ENCODE measurements around the gene CRELD1.
"Not testable (repeated sequence)": the region's sequence is repeated elsewhere in the genome, so short reads cannot be mapped to it uniquely, and the experiment has no call there.

CRELD1 gene

DNA sequence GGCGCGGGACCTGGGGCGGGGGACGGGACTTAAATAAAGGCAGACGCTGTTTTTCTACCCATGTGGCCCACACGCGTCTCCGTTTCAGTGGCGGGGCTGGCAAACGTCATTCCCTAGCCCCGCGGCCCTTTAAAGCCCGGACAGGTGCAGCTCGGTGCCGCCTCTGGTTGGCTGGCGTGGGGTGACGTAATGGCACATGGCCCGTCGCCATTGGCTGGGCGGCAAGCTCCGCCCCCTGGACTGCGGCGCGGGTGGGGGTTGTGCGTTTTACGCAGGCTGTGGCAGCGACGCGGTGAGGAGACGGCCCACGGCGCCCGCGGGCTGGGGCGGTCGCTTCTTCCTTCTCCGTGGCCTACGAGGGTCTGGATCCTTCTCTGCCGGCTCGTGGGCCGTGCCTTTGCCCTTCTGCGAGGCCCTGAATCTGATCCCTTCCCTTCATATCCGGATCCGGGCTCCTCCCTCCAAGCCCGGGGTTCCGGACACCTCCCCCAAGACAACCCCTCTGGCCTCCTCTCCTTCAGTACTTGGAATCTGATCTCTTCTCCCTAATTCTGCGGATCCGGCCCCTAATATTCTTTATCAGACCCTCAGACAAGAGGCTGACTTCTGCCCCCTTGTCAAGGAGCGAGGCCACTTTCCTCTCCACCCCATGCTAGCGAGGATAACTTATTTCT lies at the start of gene CRELD1:
Gene CRELD1, plus strand, starts transcription at position 274 of the 674 bp plus-strand sequence. CDS start 605 bp downstream, outside the sequence.
- DNase-seq, result peak; percentile 83

DNA sequence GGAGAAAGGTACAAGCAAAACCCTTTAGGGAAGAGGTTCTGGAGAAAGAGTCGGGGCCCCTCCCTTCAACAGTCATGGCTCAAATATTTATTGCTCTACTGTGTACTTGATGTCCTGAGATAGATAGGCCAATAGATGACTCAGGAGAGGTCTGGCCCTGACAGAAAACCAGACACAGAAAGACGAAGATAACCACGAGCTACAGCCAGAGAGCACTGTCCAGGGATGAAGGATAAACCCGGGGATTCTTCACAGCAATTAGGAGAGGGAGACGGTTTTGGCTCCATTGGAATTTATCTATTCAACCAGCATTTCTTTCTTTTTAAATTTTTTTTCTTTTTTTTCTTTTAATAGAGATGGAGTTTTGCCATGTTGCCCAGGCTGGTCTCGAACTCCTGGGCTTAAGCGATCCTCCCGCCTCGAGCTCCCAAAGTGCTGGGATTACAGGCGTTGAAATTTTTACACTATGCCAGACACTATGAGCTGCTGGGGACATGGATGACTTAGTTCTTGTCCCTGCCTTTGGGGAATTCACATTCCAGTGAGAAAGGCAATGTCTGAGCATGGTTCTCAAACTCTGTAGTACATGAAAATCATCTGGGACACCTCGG lies 49.0 kb upstream of the CRELD1 start:
- DNase-seq, result no peak

DNA sequence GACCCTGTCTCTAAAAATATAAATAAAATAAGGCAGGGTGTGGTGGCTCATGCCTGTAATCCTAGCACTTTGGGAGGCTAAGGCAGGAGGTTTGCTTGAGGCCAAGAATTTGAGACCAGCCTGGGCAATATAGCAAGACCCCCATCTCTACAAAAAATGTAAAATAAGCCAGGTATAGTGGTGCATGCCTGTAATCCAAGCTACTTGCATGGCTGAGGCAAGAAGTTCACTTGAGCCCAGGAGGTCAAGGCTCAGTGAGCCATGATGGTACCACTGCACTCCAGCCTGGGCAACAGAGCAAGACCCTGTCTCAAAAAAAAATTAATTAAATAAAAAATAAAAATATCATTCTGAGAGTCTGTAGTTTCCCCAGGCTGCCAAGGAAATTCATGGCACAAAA lies 47.3 kb upstream of the CRELD1 start:
- no peak for DNase-seq

DNA sequence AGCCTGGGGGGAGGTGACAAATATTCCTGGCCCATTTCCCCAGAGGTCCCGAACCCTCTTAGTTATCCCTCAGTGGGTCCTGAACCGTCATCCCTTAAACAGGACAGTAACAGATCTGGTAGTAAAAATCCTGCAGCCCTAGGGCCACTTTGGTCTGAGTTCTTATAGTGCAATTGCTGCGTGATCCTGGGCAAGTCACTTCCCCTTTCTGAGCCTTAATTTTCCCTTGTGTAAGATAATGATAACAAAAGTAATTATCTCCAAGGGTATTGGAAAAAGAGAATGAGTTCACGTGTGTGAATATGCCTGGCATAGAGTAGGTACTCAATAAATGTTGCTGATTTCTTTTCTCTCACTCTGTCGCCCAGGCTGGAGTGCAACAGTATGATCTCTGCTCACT lies 46.2 kb upstream of the CRELD1 start:
- DNase-seq, result no peak

DNA sequence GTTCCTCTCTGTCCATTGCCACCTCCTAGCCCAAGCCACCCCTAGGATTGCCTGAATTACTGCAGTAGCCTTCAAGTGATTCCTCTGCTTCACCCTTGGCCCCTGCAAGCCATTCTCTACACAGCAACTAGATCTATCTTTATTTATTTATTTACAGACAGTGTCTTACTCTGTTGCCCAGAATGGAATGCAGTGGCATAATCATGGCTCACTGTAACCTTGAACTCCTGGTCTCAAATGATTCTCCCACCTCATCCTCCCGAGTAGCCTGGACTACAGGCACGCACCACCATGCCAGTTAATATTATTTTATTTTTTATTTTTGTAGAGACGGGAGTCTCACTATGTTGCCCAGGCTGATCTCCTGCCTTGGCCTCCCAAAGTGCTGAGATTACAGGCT lies 45.1 kb upstream of the CRELD1 start:
- DNase-seq, result no peak

DNA sequence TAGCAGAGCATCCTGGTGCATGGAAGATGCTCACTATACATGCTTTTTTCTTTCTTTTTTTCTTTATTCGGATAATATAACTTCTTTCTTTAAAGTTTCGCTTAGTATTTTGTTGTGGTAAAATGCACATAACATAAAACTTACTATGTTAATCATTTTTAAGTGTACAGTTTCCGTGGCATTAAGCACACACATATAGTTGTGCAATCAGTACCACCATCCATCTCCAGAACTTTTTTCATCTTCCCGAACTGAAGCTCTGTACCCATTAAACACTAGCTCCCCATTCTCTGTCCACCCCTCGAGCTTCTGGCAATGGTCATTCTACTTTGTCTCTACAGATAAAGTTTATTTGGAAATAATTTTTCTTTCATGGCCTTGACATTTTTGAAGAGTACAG lies 44.2 kb upstream of the CRELD1 start:
- DNase-seq, result no peak

DNA sequence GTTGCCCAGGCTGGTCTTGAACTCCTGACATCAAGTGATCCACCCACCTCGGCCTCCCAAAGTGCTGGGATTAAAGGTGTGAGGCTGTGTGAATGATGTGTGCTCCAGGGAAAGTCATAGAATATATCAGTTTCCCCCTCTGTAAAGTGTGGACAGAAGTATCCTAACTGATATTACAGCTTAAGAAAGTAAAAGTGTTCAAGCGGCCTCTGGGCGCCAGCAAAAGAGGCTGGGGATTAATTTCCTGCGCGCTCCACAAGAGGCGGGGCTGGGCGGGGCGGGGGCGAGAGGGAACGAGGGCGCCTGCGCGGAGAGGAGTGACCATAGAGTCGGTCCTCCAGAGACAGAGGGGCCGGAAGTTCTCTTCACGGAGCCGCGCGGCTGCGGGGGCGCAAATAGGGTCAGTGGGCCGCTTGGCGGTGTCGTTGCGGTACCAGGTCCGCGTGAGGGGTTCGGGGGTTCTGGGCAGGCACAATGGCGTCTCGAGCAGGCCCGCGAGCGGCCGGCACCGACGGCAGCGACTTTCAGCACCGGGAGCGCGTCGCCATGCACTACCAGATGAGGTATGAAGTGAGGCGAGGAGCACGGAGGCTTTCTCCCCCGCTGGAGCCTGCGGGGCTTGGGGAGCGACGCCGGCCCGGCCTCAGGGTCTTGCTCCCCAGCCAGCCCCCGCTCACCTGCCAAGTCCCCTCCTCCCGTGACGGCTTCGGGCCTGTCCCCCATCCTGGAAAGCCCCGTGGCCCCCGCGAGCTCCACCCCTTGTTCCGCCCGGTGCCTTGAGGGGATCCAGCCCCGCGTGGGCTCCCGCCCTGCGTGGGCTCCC lies 43.2 kb upstream of the CRELD1 start, which contains the start of gene JAGN1:
Gene JAGN1, plus strand, starts transcription at position 362 of the 823 bp plus-strand sequence. Its CDS starts 113 bp downstream, at position 475.
- DNase-seq, result peak; percentile 68

GRCh38 chr3:9891072-9891622 lies 42.5 kb upstream of the CRELD1 start:
- DNase-seq, result no peak

- no peak for DNase-seq
Observed at GRCh38 chr3:9893739-9894138, 39.9 kb upstream of the CRELD1 start.

- not testable (repeated sequence) for DNase-seq
Observed at GRCh38 chr3:9895715-9896114, 37.9 kb upstream of the CRELD1 start.

DNA sequence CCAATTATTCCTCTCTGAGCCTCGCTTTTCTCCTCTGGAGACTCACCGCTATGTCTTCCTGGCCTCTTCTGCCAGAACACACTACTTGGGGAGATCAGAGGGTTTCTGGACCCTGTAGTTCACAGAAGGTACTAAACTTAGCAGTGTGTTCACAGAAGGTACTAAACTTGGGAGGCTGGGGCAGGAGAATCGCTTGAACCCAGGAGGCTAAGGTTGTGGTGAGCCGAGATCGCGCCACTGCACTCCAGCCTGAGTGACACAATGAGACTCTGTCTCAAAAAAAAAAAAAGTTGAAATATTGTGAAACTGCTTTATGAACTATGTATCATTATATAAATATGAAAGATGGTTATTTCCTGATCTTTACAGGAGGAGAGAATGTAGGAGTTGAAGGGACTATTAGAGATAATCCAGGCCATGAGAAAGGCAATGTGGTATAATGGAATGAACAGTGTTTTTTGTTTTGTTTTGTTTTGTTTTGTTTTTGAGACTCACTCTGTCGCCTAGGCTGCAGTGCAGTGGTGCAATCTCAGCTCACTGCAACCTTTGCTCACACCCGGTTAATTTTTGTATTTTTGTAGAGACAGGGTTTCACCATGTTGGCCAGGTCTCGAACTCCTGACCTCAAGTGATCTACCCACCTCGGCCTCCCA lies 36.8 kb upstream of the CRELD1 start:
- DNase-seq, result not testable (repeated sequence)

GRCh38 chr3:9897408-9898372 lies 35.9 kb upstream of the CRELD1 start:
- no peak for DNase-seq

- no peak for DNase-seq
Observed at GRCh38 chr3:9898467-9899241, 35.0 kb upstream of the CRELD1 start.

DNA sequence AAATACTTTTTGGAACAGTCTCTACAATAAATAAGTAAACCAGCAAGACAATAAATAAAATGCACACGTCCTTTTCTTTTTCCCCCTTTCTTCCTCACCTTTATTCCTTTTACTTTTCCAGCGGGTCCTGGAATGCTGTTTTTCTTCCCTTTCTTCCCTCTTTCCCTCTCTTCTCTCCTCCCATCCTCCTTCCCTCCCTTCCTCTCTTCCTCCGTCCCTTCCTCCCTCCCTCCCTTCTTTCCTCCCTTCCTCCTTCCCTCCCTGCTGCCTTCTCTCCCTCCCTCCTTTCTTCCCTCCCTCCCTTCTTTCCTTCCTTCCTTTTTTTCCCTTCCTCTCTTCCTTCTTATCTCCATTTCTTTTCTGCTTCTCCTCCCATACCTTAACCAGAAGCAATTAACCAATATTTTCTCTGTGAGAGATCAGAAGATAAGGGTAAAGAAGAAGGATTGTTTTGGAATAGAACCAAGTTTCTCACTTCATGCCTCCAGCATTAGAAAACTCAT lies 34.3 kb upstream of the CRELD1 start:
- DNase-seq, result no peak

GRCh38 chr3:9900965-9901415 lies 32.6 kb upstream of the CRELD1 start:
- not testable (repeated sequence) for DNase-seq

DNA sequence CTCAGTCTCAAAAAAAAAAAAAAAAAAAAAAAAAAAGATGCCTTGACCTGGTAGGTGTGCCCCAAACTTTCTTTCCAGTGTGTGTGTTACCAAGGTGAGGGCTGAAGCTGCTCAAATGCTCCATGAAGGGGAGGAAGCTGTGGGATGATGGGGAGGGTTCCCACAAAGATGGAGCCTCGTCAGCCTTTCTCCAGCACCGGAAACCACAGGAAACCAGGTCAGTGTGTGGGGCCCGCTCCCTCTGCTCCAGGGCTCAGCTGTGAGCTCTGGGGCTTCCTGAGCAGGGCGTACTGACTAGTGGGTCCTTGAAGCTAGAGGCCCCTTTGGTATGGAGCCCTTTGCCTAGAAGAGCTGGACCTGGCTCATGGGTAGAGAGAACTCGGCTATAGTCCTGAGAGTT lies 31.7 kb upstream of the CRELD1 start:
- DNase-seq, result no peak

DNA sequence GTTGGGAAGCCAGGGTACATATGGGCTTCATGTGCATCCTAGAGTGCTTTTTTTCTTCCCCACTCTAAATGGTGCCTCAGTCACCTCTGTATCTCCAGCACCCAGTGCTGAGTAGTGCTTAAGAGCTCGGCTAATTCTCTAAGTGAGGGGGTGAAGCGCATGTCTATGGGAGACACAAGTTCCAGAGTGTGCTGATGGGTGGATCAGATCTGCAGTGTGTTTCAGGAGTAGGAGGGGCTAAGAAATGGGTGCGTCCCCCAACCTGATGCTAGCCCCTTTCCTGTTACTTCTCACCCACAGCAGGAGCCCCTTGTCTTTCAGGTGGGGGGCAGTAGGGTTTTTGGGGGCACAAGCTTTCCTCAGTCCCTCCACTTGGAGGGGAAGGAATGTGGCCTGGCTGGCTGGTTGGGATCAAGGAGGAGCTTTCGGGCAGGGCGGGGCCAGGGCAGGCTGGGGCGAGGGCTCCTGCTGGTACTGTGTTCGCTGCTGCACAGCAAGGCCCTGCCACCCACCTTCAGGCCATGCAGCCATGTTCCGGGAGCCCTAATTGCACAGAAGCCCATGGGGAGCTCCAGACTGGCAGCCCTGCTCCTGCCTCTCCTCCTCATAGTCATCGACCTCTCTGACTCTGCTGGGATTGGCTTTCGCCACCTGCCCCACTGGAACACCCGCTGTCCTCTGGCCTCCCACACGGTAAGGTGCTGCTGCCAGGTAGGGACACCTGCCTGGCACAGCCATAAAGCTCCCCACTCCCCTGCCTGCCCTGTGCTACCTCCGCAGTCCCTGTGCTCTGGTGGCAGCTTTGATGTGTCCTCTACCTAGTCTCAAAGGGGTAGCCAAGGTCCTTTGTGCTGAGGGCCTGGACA lies 31.0 kb upstream of the CRELD1 start, which contains the start of gene IL17RE:
Gene IL17RE, plus strand, starts transcription at position 477 of the 866 bp plus-strand sequence. Its CDS starts 85 bp downstream, at position 562.
- DNase-seq, result no peak

- DNase-seq, result no peak
Observed at GRCh38 chr3:9903238-9903624, 30.4 kb upstream of the CRELD1 start.

DNA sequence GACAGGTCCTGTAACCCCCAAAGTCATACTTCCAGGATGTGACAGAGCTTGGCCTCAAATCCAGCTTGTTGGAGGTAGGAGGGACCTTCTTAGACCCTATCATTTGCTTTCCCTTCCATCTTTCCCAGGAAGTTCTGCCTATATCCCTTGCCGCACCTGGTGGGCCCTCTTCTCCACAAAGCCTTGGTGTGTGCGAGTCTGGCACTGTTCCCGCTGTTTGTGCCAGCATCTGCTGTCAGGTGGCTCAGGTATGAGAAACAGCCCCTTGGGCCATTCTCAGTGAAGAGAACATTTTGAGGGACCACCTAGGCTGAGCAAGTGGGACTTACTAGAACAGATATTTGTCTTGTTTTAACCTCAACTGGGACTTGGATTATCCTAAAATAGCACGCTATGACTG lies 29.7 kb upstream of the CRELD1 start:
- no peak for DNase-seq
